Measurements from ENCODE around the gene JMJD1C.
"Not testable (repeated sequence)": the region's sequence is repeated elsewhere in the genome, so short reads cannot be mapped to it uniquely, and the experiment has no call there.

Gene JMJD1C

DNA sequence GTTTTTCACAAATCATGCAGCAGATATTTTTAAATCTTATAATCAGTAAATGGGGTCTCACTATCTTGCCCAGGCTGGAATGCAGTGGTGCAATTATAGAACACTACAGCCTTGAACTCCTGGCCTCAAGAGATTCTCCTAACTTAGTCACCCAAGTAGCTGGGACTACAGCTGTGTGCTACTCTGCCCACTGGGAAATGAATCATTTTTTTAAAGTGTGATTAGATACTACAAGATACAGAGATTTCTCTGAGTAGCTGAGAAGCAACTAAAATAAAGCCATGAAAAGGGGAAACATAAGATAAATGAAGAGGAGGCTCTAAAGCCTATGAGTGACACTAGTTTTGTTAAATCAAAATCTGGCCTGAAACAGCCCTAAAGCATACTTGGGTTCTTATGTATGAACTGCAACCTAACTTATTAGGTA, 119.7 kb downstream of the JMJD1C start:
- H3K9me3 ChIP-seq (replicated peaks; ENCODE audit: insufficient read depth, low read length): no peaks in the 10 kb centered on the region
- H4K20me1 ChIP-seq (ENCODE audit: insufficient read depth, low read length): no peaks in the 10 kb centered on the region
- no peak for DNase-seq
- no peak overlapping the region for H3K4me2 ChIP-seq (ENCODE audit: low read depth, low read length)
- no peak for TF ChIP-seq EZH2phosphoT487 (IDR thresholded peaks at IDR 0.05; ENCODE audit: low read length)
- no peak for TF ChIP-seq CTCF (IDR thresholded peaks at IDR 0.05; ENCODE audit: low read length)
- no peak for TF ChIP-seq EZH2 (optimal IDR thresholded peaks at IDR 0.05; ENCODE audit: low read depth, low read length)
- H3K9me2 ChIP-seq (replicated peaks; ENCODE audit: insufficient read depth, low read length): no peaks in the 10 kb centered on the region
- peaks cover 43% of the 10 kb centered on the region for H3K79me2 ChIP-seq (ENCODE audit: low read length)
- no peaks in the 10 kb centered on the region for H3K4me1 ChIP-seq (ENCODE audit: low read length)
- no peaks in the 10 kb centered on the region for H3F3A ChIP-seq (ENCODE audit: insufficient read depth, low read length)
- H3K27me3 ChIP-seq (replicated peaks; ENCODE audit: insufficient read depth, low read length): no peaks in the 10 kb centered on the region
- no peak overlapping the region for H3K9ac ChIP-seq (ENCODE audit: low read length)
- no peaks in the 10 kb centered on the region for H3K36me3 ChIP-seq (replicated peaks; ENCODE audit: insufficient read depth, low read length)
- H3K27ac ChIP-seq (ENCODE audit: low read length): no peak overlapping the region
- H3K4me3 ChIP-seq (ENCODE audit: low read length): no peak overlapping the region
- H2AFZ ChIP-seq (ENCODE audit: low read length): no peak overlapping the region

GRCh38 chr10:63344269-63344668, 121.5 kb downstream of the JMJD1C start:
- no peak overlapping the region for H2AFZ ChIP-seq (ENCODE audit: low read length)
- DNase-seq: no peak
- no peaks in the 10 kb centered on the region for H3K9me2 ChIP-seq (replicated peaks; ENCODE audit: insufficient read depth, low read length)
- peaks cover 40% of the 10 kb centered on the region for H3K79me2 ChIP-seq (ENCODE audit: low read length)
- no peaks in the 10 kb centered on the region for H3K27me3 ChIP-seq (replicated peaks; ENCODE audit: insufficient read depth, low read length)
- no peaks in the 10 kb centered on the region for H3K9me3 ChIP-seq (replicated peaks; ENCODE audit: insufficient read depth, low read length)
- no peak overlapping the region for H3K4me3 ChIP-seq (ENCODE audit: low read length)
- H3K9ac ChIP-seq (ENCODE audit: low read length): no peak overlapping the region
- H3K36me3 ChIP-seq (replicated peaks; ENCODE audit: insufficient read depth, low read length): no peaks in the 10 kb centered on the region
- H3K4me1 ChIP-seq (ENCODE audit: low read length): 0 out of 2 replicates have a peak, but pooled peaks cover under 1% of the 10 kb centered on the region
- H3K4me2 ChIP-seq (ENCODE audit: low read depth, low read length): no peak overlapping the region
- TF ChIP-seq EZH2 (optimal IDR thresholded peaks at IDR 0.05; ENCODE audit: low read depth, low read length): no peak
- TF ChIP-seq EZH2phosphoT487 (IDR thresholded peaks at IDR 0.05; ENCODE audit: low read length): no peak
- no peak for TF ChIP-seq CTCF (IDR thresholded peaks at IDR 0.05; ENCODE audit: low read length)
- no peaks in the 10 kb centered on the region for H4K20me1 ChIP-seq (ENCODE audit: insufficient read depth, low read length)
- H3K27ac ChIP-seq (ENCODE audit: low read length): no peak overlapping the region
- no peaks in the 10 kb centered on the region for H3F3A ChIP-seq (ENCODE audit: insufficient read depth, low read length)

- H3K4me1 ChIP-seq (ENCODE audit: low read length): 0 out of 2 replicates have a peak, but pooled peaks cover 5% of the 10 kb centered on the region
- no peaks in the 10 kb centered on the region for H3K9me3 ChIP-seq (replicated peaks; ENCODE audit: insufficient read depth, low read length)
- H2AFZ ChIP-seq (ENCODE audit: low read length): no peak overlapping the region
- no peak overlapping the region for H3K9ac ChIP-seq (ENCODE audit: low read length)
- H3F3A ChIP-seq (ENCODE audit: insufficient read depth, low read length): no peaks in the 10 kb centered on the region
- no peak for TF ChIP-seq EZH2 (optimal IDR thresholded peaks at IDR 0.05; ENCODE audit: low read depth, low read length)
- TF ChIP-seq CTCF (IDR thresholded peaks at IDR 0.05; ENCODE audit: low read length): no peak
- TF ChIP-seq EZH2phosphoT487 (IDR thresholded peaks at IDR 0.05; ENCODE audit: low read length): no peak
- H4K20me1 ChIP-seq (ENCODE audit: insufficient read depth, low read length): no peaks in the 10 kb centered on the region
- no peak overlapping the region for H3K27ac ChIP-seq (ENCODE audit: low read length)
- H3K4me3 ChIP-seq (ENCODE audit: low read length): no peak overlapping the region
- H3K79me2 ChIP-seq (ENCODE audit: low read length): peaks cover 40% of the 10 kb centered on the region
- no peak overlapping the region for H3K4me2 ChIP-seq (ENCODE audit: low read depth, low read length)
- DNase-seq: no peak
- no peaks in the 10 kb centered on the region for H3K9me2 ChIP-seq (replicated peaks; ENCODE audit: insufficient read depth, low read length)
- H3K36me3 ChIP-seq (replicated peaks; ENCODE audit: insufficient read depth, low read length): no peaks in the 10 kb centered on the region
- H3K27me3 ChIP-seq (replicated peaks; ENCODE audit: insufficient read depth, low read length): no peaks in the 10 kb centered on the region
Observed at GRCh38 chr10:63343476-63343875, 122.3 kb downstream of the JMJD1C start.

DNA sequence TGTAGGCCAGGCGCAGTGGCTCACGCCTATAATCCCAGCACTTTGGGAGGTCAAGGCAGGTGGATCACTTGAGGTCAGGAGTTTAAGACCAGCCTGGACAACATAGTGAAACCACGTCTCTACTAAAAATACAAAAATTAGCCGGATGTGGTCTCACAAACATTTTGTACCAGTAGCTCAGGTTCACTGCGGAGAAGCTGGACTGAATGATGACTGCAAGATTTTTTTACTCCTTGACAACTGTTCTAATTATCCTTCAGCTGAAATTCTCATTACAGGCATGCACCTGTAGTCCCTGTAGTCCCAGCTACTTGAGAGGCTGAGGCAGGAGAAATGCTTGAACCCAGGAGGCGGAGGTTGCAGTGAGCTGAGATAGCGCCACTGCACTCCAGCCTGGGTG, 126.1 kb downstream of the JMJD1C start:
- not testable (repeated sequence) for H3K9me2 ChIP-seq (replicated peaks; ENCODE audit: insufficient read depth, low read length); H3K27me3 ChIP-seq (replicated peaks; ENCODE audit: insufficient read depth, low read length); H3K4me3 ChIP-seq (ENCODE audit: low read length); H3K4me1 ChIP-seq (ENCODE audit: low read length); H3K36me3 ChIP-seq (replicated peaks; ENCODE audit: insufficient read depth, low read length); H3K9ac ChIP-seq (ENCODE audit: low read length); H3F3A ChIP-seq (ENCODE audit: insufficient read depth, low read length); H2AFZ ChIP-seq (ENCODE audit: low read length); H4K20me1 ChIP-seq (ENCODE audit: insufficient read depth, low read length); H3K9me3 ChIP-seq (replicated peaks; ENCODE audit: insufficient read depth, low read length)
- H3K4me2 ChIP-seq (ENCODE audit: low read depth, low read length): peak overlapping the region; percentile 8; the same call in 1 of the 2 replicates
- peak overlapping the region; percentile 23; the same call in 1 of the 2 replicates for H3K27ac ChIP-seq (ENCODE audit: low read length)
- peaks cover 18% of the 10 kb centered on the region for H3K79me2 ChIP-seq (ENCODE audit: low read length)
- DNase-seq: peak; percentile 70

Data from MM.1S (cell line).